ENCODE results near the gene MKS1. TPM values are rescaled to one million over a fixed set of nuclear protein-coding genes. Genes with fewer than 3 reads are reported as not detected.

The MKS1 gene
- total and polyA plus RNA-seq, 2 experiments from 2014 or later = 14.0 to 17.4 TPM

- peaks cover 10% of the 10 kb centered on the region for H3K4me1 Mint-ChIP-seq
These were observed 9.6 kb upstream of the MKS1 start for GRCh38 chr17:58228679-58229078.

More at GRCh38 chr17:58228679-58229078, 9.6 kb upstream of the MKS1 start:
- Mint-ChIP-seq H3K27me3 (ENCODE audit: insufficient read depth, low read depth, poor library complexity) (no peaks in the 10 kb centered on the region), H3K27ac (no peak overlapping the region), H3K4me3 (no peak overlapping the region), H3K9me3 (peaks cover 4% of the 10 kb centered on the region; the same call in 2 of the 3 replicates), H3K36me3 (ENCODE audit: low read depth) (no peaks in the 10 kb centered on the region)
- DNase-seq (ENCODE audit: low spot score) (peak; percentile 46), ATAC-seq (peak; percentile 63)
- Histone ChIP-seq H3K4me1 (ENCODE audit: insufficient read depth) (peaks cover 3% of the 10 kb centered on the region; the same call in 1 of the 2 replicates), H3K27me3 (ENCODE audit: insufficient read depth) (peaks cover 18% of the 10 kb centered on the region; the same call in 1 of the 2 replicates), H2AFZ (0 out of 2 replicates have a peak overlapping the region, but pooled peaks have one; percentile 34), H3K4me2 (no peak overlapping the region), H3K4me3 (no peak overlapping the region), H3K36me3 (ENCODE audit: insufficient read depth) (no peaks in the 10 kb centered on the region), H3F3A (replicated peaks; ENCODE audit: low read depth) (no peaks in the 10 kb centered on the region), H3K9me2 (ENCODE audit: insufficient read depth) (0 out of 2 replicates have a peak, but pooled peaks cover 6% of the 10 kb centered on the region), H3K27ac (ENCODE audit: low read depth) (no peak overlapping the region), H3K79me2 (replicated peaks; ENCODE audit: insufficient read depth) (no peaks in the 10 kb centered on the region), H4K20me1 (replicated peaks; ENCODE audit: insufficient read depth) (no peaks in the 10 kb centered on the region)
- no peak for TF ChIP-seq ZNF462 (CRISPR knock-in tag; IDR thresholded peaks at IDR 0.05)
- no peak for TF ChIP-seq ZNF331 (CRISPR knock-in tag; IDR thresholded peaks at IDR 0.05; ENCODE audit: low read depth)
- TF ChIP-seq EZH2 (IDR thresholded peaks at IDR 0.05; ENCODE audit: low read depth, unreplicated experiment) = no peak
- TF ChIP-seq JUNB (IDR thresholded peaks at IDR 0.05; ENCODE audit: unreplicated experiment) = no peak
- no peak for TF ChIP-seq CTCF (conservative IDR thresholded peaks at IDR 0.05; ENCODE audit: low read depth in 2 of 2)
- no peak for TF ChIP-seq REST (IDR thresholded peaks at IDR 0.05; ENCODE audit: unreplicated experiment)

Measured in GM23338 (cell line).